Tibial artery (tissue), 4 donors: ENCODE measurements around the gene PRXL2B.

ENCODE experiments used
- DNase-seq, 2 donors: peaks; one replicate each; pipeline ENCODE4 v3.0.0-alpha.2; 2019
- H3K27ac ChIP-seq, 2 donors: fragments of 200-600 bp; sonication (generic) in 1 of 2; 1 replicate in 1 of 2; 2 replicates in 1 of 2; pipeline ENCODE4 v1.5.1; 2018 to 2019; ENCODE audit warnings: mild to moderate bottlenecking in 1 of 2
- H3K27me3 ChIP-seq, 2 donors: fragments of 200-600 bp; sonication (generic) in 1 of 2; one replicate each; pipeline versions ENCODE4 v1.5.1 to v1.6.0; 2016 to 2019
- H3K36me3 ChIP-seq, 3 donors: fragments of 200-600 bp; sonication (generic) in 2 of 3; one replicate each; pipeline ENCODE4 v1.5.1; 2016 to 2019; ENCODE audit warnings: mild to moderate bottlenecking in 2 of 3
- H3K4me1 ChIP-seq, 4 donors: fragments of 200-600 bp; sonication (generic) in 2 of 4; 1 replicate in 3 of 4; 2 replicates in 1 of 4; pipeline ENCODE4 v1.5.1; 2016 to 2019
- H3K4me3 ChIP-seq, 2 donors: fragments of 200-600 bp; sonication (generic) in 1 of 2; 1 replicate in 1 of 2; 2 replicates in 1 of 2; pipeline ENCODE4 v1.5.1; 2018 to 2019; ENCODE audit warnings: mild to moderate bottlenecking in 2 of 2
- H3K9me3 ChIP-seq, 3 donors: fragments of 200-600 bp; sonication (generic) in 1 of 3; one replicate each; pipeline ENCODE4 v1.5.1; 2016 to 2019
- intact Hi-C: fragments of 100-400 bp; cut with DNase I; formaldehyde crosslinking; loops from one replicate; pipeline ENCODE4 v1.15.0; 2023; ENCODE audit warnings: low total_unique reads
- TF ChIP-seq, protein P1 (sequence below), 2 experiments: fragments of 200-600 bp in 1 of 2; fragments of 450-650 bp in 1 of 2; IDR thresholded peaks; one replicate each; pipeline ENCODE4 v1.5.1; 2017 to 2019; ENCODE audit warnings: antibody characterized with exemption in 2 of 2, mild to moderate bottlenecking in 1 of 2, moderate library complexity in 1 of 2

Gene PRXL2B

GRCh38 chr1:2631136-2632050 lies 44.8 kb downstream of the PRXL2B start:
- no peak overlapping the region for H3K4me3 ChIP-seq
- intact Hi-C loops, result no loop called here
- peaks cover 0 to 14% (median 3%) of the 10 kb centered on the region in 4 donors for H3K4me1 ChIP-seq
- no peaks in the 10 kb centered on the region for H3K9me3 ChIP-seq
- TF ChIP-seq, protein P1, sequence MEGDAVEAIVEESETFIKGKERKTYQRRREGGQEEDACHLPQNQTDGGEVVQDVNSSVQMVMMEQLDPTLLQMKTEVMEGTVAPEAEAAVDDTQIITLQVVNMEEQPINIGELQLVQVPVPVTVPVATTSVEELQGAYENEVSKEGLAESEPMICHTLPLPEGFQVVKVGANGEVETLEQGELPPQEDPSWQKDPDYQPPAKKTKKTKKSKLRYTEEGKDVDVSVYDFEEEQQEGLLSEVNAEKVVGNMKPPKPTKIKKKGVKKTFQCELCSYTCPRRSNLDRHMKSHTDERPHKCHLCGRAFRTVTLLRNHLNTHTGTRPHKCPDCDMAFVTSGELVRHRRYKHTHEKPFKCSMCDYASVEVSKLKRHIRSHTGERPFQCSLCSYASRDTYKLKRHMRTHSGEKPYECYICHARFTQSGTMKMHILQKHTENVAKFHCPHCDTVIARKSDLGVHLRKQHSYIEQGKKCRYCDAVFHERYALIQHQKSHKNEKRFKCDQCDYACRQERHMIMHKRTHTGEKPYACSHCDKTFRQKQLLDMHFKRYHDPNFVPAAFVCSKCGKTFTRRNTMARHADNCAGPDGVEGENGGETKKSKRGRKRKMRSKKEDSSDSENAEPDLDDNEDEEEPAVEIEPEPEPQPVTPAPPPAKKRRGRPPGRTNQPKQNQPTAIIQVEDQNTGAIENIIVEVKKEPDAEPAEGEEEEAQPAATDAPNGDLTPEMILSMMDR (IDR thresholded peaks at IDR 0.05), result no peak
- DNase-seq, result no peak
- no peaks in the 10 kb centered on the region for H3K36me3 ChIP-seq
- no peak overlapping the region for H3K27ac ChIP-seq
- peaks cover 0 to 87% of the 10 kb centered on the region in 2 donors for H3K27me3 ChIP-seq

- intact Hi-C loops, result no loop called here
- Histone ChIP-seq H3K27me3 (peaks cover 0 to 87% of the 10 kb centered on the region in 2 donors), H3K4me3 (no peak overlapping the region), H3K9me3 (no peaks in the 10 kb centered on the region), H3K27ac (no peak overlapping the region), H3K36me3 (no peaks in the 10 kb centered on the region), H3K4me1 (peaks cover 0 to 14% (median 3%) of the 10 kb centered on the region in 4 donors)
- TF ChIP-seq, protein P1 (IDR thresholded peaks at IDR 0.05), result no peak
- DNase-seq, result no peak
These were observed 45.5 kb downstream of the PRXL2B start for GRCh38 chr1:2632051-2632430.

DNA sequence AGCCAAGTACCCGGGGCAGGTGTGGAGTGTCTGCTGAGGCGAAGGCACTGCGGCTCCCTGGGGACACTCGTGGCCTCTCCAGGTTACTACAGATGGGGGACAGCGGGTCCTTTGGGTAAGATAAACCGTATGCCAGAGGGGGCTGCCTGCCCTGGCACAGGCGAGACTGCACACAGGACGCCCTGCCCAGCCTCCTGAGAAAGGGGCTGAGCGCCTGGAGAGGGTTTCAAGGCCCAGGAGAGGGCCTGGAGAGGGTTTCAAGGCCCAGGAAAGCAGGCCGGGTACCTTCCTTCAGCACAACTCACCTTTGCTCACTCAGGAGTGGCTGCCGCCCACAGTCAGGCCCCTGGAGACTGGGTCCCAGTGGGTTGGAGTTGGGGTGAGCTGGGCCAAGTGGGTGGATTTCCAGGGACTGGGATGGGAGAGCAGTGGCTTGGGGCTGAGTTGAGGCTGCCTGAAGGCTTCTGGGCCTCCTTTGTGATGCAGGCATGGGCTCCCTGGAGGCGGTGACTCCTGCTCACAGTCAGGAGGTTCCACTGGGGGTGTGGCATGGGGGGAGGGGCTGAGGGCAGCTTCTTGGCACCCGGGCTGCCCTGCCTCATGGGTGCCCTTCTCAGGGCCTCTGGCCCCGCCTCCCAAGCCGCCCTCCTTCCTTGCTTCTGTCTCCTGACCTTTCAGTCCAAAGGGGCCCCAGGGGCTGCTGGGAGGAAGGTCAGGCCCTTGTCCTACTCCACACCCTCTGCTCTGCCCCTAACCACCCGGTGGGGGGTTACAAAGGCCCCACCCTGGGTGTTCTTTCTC lies 46.2 kb downstream of the PRXL2B start, which contains the start of gene MMEL1:
Gene MMEL1 (minus strand): TSS at position 456 of the 801 bp plus-strand sequence. CDS start 3,532 bp downstream, outside the sequence.
- Histone ChIP-seq H3K4me1 (peaks cover 0 to 14% (median 3%) of the 10 kb centered on the region in 4 donors), H3K4me3 (no peak within 1 kb of the TSS), H3K27me3 (peaks cover 0 to 87% of the 10 kb centered on the region in 2 donors), H3K36me3 (no peaks in the 10 kb centered on the region), H3K27ac (no peak within 1 kb of the TSS), H3K9me3 (no peaks in the 10 kb centered on the region)
- intact Hi-C loops, result no loop called here
- TF ChIP-seq, protein P1 (IDR thresholded peaks at IDR 0.05), result no peak
- no peak for DNase-seq

- no peak for DNase-seq
- Histone ChIP-seq H3K27ac (no peak overlapping the region), H3K9me3 (no peaks in the 10 kb centered on the region), H3K36me3 (no peaks in the 10 kb centered on the region), H3K4me1 (peaks cover 0 to 9% (median 3%) of the 10 kb centered on the region in 4 donors), H3K27me3 (peaks cover 0 to 82% of the 10 kb centered on the region in 2 donors), H3K4me3 (no peak overlapping the region)
- intact Hi-C loops, result no loop called here
- TF ChIP-seq, protein P1 (IDR thresholded peaks at IDR 0.05), result no peak
These were observed 46.9 kb downstream of the PRXL2B start for GRCh38 chr1:2633366-2633935.

DNA sequence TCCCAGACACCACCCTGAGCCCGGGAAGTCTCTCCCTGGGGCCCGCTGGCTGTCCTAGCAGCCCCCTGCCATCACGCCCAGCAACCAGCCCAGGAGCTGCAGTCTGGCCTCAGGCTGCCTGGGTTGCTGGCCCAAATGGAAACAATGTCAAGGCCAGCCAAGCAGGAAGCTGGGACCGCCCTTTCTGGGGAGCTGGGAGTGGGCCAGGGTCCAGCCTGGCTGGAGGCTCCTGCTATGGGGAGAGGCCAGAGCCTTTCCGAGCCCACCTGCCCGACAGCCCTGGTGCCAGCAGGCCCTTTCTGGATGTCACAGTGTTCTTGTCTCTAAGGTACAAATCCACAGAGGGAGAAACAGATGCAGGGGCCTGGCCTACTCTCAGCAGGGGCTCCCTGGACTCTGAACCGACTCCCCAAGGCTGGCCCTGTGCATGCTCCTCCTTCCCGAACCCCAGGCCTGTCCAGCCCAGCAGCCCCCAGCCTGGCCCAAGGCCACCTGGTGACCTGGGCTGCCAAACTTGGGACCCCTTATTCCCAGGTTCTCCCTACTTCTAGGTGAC lies 47.4 kb downstream of the PRXL2B start:
- Histone ChIP-seq H3K4me1 (peaks cover 0 to 4% (median under 1%) of the 10 kb centered on the region in 4 donors), H3K4me3 (no peak overlapping the region), H3K36me3 (no peaks in the 10 kb centered on the region), H3K9me3 (no peaks in the 10 kb centered on the region), H3K27ac (no peak overlapping the region), H3K27me3 (peaks cover 0 to 82% of the 10 kb centered on the region in 2 donors)
- TF ChIP-seq, protein P1 (IDR thresholded peaks at IDR 0.05), result no peak
- DNase-seq, result no peak
- intact Hi-C loops, result no loop called here
